Right lobe of liver (tissue), 6 donors: ENCODE measurements around the gene RBM3. TPM values are rescaled to one million over a fixed set of nuclear protein-coding genes. Genes with fewer than 3 reads are reported as not detected.

ENCODE experiments used
- ATAC-seq, 4 donors: fragments of 200-7000 bp; cut with Tn5 transposase; one replicate each; pipeline ENCODE4 v1.9.1; 2020; ENCODE audit warnings: mild to moderate bottlenecking in 4 of 4, moderate library complexity in 4 of 4
- DNase-seq, 3 donors: peaks; one replicate each; pipeline ENCODE4 v3.0.0-alpha.2; 2020
- H3K27ac ChIP-seq, 3 donors: fragments of 200-600 bp; one replicate each; pipeline ENCODE4 v1.8.0; 2022
- H3K27me3 ChIP-seq, 2 donors: fragments of 200-600 bp; one replicate each; pipeline ENCODE4 v1.8.0; 2022
- H3K36me3 ChIP-seq, 4 donors: fragments of 200-600 bp; sonication (generic) in 1 of 4; one replicate each; pipeline versions ENCODE4 v1.5.1 to v1.8.0; 2017 to 2022; ENCODE audit warnings: control low read depth in 1 of 4
- H3K4me1 ChIP-seq, 4 donors: fragments of 200-600 bp; sonication (generic) in 1 of 4; one replicate each; pipeline versions ENCODE4 v1.5.1 to v1.8.0; 2017 to 2022; ENCODE audit warnings: control low read depth in 1 of 4
- H3K4me3 ChIP-seq, 3 donors: fragments of 200-600 bp; one replicate each; pipeline ENCODE4 v1.8.0; 2022
- H3K9me3 ChIP-seq, 4 donors: fragments of 200-600 bp; sonication (generic) in 1 of 4; one replicate each; pipeline versions ENCODE4 v1.5.1 to v1.8.0; 2017 to 2022; ENCODE audit warnings: control low read depth in 1 of 4
- POLR2A ChIP-seq: fragments of 450-650 bp; IDR thresholded peaks from one replicate; pipeline ENCODE4 v1.6.1; 2017; ENCODE audit warnings: antibody characterized with exemption, mild to moderate bottlenecking
- WGBS: methylation state at CpG from one replicate; pipeline ENCODE4 v1.1.6; 2018; ENCODE audit warnings: low coverage, low lambda C conversion rate; ENCODE audit not compliant: insufficient coverage; ENCODE audit errors: missing lambda C conversion rate; 5-methylcytosine and 5-hydroxymethylcytosine counted together
- intact Hi-C, 2 donors: fragments of 100-400 bp; cut with DNase I; formaldehyde crosslinking; loops; one replicate each; pipeline versions ENCODE4 v1.11.2 to v1.14.1; 2022
- total RNA-seq, 6 experiments: library from RNA; depleted of rRNA in 2 of 6; stranded (reverse); fragments of >200 nt in 2 of 6; fragmentation: NEBNext Ultra II Directional in 3 of 6; extraction: Animal tissue kit (Norgen Biotek cat#: 25700) in 3 of 6; gene quantifications; one replicate each; pipeline versions ENCODE4 v1.1.0 to v1.2.4, GENCODE V29; 2016 to 2023
- TF ChIP-seq, protein P1 (sequence below), 4 donors: fragments of 200-600 bp in 3 of 4; fragments of 450-650 bp in 1 of 4; IDR thresholded peaks; one replicate each; pipeline versions ENCODE4 v1.5.1 to v1.8.0; 2016 to 2022; ENCODE audit warnings: antibody characterized with exemption in 4 of 4, mild to moderate bottlenecking in 2 of 4
- donor health status: DM: no; HTN: yes; CAD: no.
- donor health status: DM: no; HTN: no; CAD: no.
- donor health status: DM: no; HTN: no; CAD: no.
- donor health status: DM: no; HTN: yes; CAD: no.
- donor health status: DM: no; HTN: yes; CAD: no.

RBM3 gene
- total RNA-seq, 6 experiments from 2014 or later = 14.7 to 69.0 (median 57.7) TPM

DNA sequence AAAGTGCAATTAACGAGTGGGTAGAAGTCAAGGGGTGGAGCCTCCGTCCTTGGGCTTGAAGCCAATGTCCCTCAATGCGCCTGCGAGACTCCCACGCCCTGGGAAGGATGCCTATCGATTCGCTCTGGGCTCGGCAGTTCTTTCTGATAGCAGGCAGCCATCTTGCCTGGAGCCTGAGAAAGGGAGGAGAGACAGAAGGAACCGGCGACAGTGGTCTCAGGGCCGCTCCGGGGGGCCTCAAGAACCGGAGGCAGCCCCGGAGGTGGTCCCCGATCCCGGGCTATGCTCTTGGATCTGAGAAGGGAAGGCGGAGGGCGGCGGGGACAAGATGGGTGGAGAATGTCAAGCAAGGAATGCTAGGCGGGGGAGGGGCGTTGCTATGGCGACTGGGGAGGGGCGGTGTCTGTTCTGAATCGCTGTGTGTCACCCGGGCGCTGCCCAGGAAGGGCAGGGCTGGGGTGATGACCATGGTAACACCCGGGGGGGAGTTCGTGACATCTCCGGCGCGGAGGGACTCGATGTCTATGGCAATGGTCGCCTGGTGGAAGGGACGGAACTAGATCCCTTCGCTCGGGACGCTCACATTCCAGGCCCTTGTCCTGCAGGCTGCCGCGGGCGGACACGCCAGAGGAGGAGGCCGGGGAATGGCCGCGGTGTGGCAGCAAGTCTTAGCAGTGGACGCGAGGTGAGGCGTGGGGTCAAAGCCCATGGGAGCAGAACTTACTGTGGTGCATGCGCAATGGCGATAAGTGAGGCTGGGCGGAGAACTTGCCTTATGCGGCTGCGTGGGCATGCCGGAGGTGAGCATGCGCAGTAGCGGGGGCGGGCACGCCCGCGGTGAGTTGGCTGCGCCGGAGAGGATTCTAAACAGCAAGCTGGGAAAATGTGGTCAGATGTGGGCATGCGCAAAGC, 23.3 kb downstream of the RBM3 start, which contains the start of gene WDR13:
WDR13 (plus strand) TSS at position 140 of the 912 bp plus-strand sequence; CDS start at position 645, 505 bp downstream.
- H3K27ac ChIP-seq = peak within 1 kb of the TSS; percentile 84 to 90 (median 87)
- no peaks in the 10 kb centered on the region for H3K9me3 ChIP-seq
- no peaks in the 10 kb centered on the region for H3K27me3 ChIP-seq
- H3K4me3 ChIP-seq = peak within 1 kb of the TSS; percentile 47 to 69 (median 64)
- ATAC-seq = peak; percentile 86 to 91 (median 88)
- DNase-seq = peak; percentile 90 to 94 (median 93)
- TF ChIP-seq, protein P1, sequence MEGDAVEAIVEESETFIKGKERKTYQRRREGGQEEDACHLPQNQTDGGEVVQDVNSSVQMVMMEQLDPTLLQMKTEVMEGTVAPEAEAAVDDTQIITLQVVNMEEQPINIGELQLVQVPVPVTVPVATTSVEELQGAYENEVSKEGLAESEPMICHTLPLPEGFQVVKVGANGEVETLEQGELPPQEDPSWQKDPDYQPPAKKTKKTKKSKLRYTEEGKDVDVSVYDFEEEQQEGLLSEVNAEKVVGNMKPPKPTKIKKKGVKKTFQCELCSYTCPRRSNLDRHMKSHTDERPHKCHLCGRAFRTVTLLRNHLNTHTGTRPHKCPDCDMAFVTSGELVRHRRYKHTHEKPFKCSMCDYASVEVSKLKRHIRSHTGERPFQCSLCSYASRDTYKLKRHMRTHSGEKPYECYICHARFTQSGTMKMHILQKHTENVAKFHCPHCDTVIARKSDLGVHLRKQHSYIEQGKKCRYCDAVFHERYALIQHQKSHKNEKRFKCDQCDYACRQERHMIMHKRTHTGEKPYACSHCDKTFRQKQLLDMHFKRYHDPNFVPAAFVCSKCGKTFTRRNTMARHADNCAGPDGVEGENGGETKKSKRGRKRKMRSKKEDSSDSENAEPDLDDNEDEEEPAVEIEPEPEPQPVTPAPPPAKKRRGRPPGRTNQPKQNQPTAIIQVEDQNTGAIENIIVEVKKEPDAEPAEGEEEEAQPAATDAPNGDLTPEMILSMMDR (IDR thresholded peaks at IDR 0.05) = no peak
- peak; percentile 68 for TF ChIP-seq POLR2A
- intact Hi-C loops = no loop called here
- no peaks in the 10 kb centered on the region for H3K4me1 ChIP-seq
- WGBS = 34% methylated on average over 29 of the region's 62 CpGs
- peaks cover 0 to 14% (median 0%) of the 10 kb centered on the region in 4 donors for H3K36me3 ChIP-seq

DNA sequence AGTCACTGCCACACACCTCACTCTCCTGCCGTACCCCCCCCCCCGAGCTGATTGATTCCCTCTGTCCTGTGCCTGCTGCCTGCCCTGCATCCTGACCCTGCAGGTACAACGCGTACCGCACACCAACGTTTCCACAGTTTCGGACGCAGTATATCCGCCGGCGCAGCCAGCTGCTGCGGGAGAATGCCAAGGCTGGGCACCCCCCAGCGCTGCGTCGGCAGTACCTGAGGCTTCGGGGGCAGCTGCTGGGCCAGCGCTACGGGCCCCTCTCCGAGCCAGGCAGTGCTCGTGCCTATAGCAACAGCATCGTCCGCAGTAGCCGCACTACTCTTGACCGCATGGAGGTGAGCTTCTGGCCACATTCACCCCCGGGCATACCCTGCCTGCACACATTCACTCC, 24.3 kb downstream of the RBM3 start:
- H3K27ac ChIP-seq = no peak overlapping the region

DNA sequence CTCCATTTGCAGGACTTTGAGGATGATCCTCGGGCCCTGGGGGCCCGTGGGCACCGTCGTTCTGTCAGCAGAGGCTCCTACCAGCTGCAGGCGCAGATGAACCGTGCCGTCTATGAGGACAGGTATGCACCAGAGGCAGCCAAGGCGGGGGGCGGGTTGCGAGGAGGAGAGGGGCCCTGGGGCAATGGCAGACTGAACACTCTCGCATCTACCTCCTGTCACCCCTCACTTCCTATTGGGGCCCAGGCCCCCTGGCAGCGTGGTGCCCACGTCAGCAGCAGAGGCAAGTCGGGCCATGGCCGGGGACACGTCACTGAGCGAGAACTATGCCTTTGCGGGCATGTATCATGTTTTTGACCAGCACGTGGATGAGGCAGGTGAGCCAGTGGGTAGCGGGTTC, 25.1 kb downstream of the RBM3 start:
- peaks cover 0 to 20% (median 0%) of the 10 kb centered on the region in 4 donors for H3K36me3 ChIP-seq
- no peak for ATAC-seq
- intact Hi-C loops = no loop called here
- no peak overlapping the region for H3K4me3 ChIP-seq
- no peak for DNase-seq
- H3K27ac ChIP-seq = no peak overlapping the region
- 100% methylated on average over 1 of the region's 20 CpGs for WGBS
- no peak for TF ChIP-seq POLR2A
- TF ChIP-seq, protein P1 (IDR thresholded peaks at IDR 0.05) = no peak
- H3K27me3 ChIP-seq = no peaks in the 10 kb centered on the region
- no peaks in the 10 kb centered on the region for H3K4me1 ChIP-seq
- no peaks in the 10 kb centered on the region for H3K9me3 ChIP-seq

More for the DNA sequence above, 24.3 kb downstream of the RBM3 start:
- Histone ChIP-seq H3K27me3 (no peaks in the 10 kb centered on the region), H3K9me3 (no peaks in the 10 kb centered on the region), H3K4me3 (peak overlapping the region in 2 of 3 donors; percentile 47 to 64), H3K4me1 (no peaks in the 10 kb centered on the region), H3K36me3 (peaks cover 0 to 14% (median 0%) of the 10 kb centered on the region in 4 donors)
- TF ChIP-seq, protein P1 (IDR thresholded peaks at IDR 0.05) = no peak
- no peak for TF ChIP-seq POLR2A
- 84% methylated on average over 17 of the region's 25 CpGs for WGBS
- intact Hi-C loops = no loop called here
- ATAC-seq (no peak), DNase-seq (no peak)

DNA sequence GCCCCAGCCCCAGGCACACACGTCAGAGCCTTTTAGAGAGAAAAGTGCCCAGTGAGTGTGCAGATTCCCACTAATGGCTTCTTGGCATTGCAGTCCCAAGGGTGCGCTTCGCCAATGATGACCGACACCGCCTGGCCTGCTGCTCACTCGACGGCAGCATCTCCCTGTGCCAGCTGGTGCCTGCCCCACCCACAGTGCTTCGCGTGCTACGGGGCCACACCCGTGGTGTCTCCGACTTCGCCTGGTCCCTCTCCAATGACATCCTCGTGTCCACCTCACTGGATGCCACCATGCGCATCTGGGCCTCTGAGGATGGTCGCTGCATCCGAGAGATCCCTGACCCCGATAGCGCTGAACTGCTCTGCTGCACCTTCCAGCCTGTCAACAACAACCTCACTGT, 25.9 kb downstream of the RBM3 start:
- no peaks in the 10 kb centered on the region for H3K27me3 ChIP-seq
- peaks cover 0 to 25% (median 0%) of the 10 kb centered on the region in 4 donors for H3K36me3 ChIP-seq
- ATAC-seq (no peak), DNase-seq (no peak)
- no peaks in the 10 kb centered on the region for H3K9me3 ChIP-seq
- H3K27ac ChIP-seq = no peak overlapping the region
- WGBS = no CpG with 5 or more reads among the region's 19 CpGs
- H3K4me1 ChIP-seq = no peaks in the 10 kb centered on the region
- TF ChIP-seq, protein P1 (IDR thresholded peaks at IDR 0.05) = no peak
- no peak for TF ChIP-seq POLR2A
- intact Hi-C loops = no loop called here
- H3K4me3 ChIP-seq = no peak overlapping the region
